Ovary (tissue), 3 donors: Measurements from ENCODE around the gene CCDC28A.

Experiments used
- EP300 ChIP-seq: sonication (generic); formaldehyde crosslinking; IDR thresholded peaks from one replicate; pipeline ENCODE4 v1.6.1; 2017; ENCODE audit warnings: antibody characterized with exemption
- POLR2A ChIP-seq: fragments of 450-650 bp; IDR thresholded peaks from one replicate; pipeline ENCODE4 v1.6.1; 2017; ENCODE audit warnings: antibody characterized with exemption, mild to moderate bottlenecking, moderate library complexity
- TF ChIP-seq, protein P1 (sequence below), 3 donors: fragments of 450-650 bp in 2 of 3; fragments of 200-600 bp in 1 of 3; IDR thresholded peaks; one replicate each; pipeline versions ENCODE4 v1.5.1 to v1.8.0; 2016 to 2022; ENCODE audit warnings: antibody characterized with exemption in 3 of 3, mild to moderate bottlenecking in 1 of 3
- donor health status: DM: no; HTN: no; CAD: no.

DNA sequence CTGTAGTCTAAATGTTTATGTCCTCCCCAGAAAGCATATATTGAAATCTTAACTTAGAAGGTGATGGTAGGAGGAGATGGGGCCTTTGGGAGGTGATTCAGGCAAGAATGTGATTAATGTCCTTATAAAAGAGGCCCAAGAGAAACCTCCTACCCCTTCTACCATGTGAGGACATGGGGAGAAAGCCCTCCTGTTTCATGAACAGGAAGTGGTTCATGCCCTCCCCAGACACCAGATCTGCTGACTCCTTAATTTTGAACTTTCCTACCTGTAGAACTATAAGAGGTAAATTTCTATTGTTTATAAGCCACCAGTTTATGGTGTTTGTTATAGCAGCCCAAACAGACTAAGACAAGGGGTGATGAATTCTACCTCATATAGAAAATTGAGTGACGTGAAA lies 13.6 kb downstream of the CCDC28A start:
- TF ChIP-seq, protein P1, sequence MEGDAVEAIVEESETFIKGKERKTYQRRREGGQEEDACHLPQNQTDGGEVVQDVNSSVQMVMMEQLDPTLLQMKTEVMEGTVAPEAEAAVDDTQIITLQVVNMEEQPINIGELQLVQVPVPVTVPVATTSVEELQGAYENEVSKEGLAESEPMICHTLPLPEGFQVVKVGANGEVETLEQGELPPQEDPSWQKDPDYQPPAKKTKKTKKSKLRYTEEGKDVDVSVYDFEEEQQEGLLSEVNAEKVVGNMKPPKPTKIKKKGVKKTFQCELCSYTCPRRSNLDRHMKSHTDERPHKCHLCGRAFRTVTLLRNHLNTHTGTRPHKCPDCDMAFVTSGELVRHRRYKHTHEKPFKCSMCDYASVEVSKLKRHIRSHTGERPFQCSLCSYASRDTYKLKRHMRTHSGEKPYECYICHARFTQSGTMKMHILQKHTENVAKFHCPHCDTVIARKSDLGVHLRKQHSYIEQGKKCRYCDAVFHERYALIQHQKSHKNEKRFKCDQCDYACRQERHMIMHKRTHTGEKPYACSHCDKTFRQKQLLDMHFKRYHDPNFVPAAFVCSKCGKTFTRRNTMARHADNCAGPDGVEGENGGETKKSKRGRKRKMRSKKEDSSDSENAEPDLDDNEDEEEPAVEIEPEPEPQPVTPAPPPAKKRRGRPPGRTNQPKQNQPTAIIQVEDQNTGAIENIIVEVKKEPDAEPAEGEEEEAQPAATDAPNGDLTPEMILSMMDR (IDR thresholded peaks at IDR 0.05), result no peak
- no peak for TF ChIP-seq EP300
- TF ChIP-seq POLR2A, result no peak
